Measurements from ENCODE around the gene SCYL2.
"Not testable (repeated sequence)": the region's sequence is repeated elsewhere in the genome, so short reads cannot be mapped to it uniquely, and the experiment has no call there.

SCYL2 gene, protein sequence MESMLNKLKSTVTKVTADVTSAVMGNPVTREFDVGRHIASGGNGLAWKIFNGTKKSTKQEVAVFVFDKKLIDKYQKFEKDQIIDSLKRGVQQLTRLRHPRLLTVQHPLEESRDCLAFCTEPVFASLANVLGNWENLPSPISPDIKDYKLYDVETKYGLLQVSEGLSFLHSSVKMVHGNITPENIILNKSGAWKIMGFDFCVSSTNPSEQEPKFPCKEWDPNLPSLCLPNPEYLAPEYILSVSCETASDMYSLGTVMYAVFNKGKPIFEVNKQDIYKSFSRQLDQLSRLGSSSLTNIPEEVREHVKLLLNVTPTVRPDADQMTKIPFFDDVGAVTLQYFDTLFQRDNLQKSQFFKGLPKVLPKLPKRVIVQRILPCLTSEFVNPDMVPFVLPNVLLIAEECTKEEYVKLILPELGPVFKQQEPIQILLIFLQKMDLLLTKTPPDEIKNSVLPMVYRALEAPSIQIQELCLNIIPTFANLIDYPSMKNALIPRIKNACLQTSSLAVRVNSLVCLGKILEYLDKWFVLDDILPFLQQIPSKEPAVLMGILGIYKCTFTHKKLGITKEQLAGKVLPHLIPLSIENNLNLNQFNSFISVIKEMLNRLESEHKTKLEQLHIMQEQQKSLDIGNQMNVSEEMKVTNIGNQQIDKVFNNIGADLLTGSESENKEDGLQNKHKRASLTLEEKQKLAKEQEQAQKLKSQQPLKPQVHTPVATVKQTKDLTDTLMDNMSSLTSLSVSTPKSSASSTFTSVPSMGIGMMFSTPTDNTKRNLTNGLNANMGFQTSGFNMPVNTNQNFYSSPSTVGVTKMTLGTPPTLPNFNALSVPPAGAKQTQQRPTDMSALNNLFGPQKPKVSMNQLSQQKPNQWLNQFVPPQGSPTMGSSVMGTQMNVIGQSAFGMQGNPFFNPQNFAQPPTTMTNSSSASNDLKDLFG

GRCh38 chr12:100266835-100267602, at the start of gene SCYL2, which contains the start of gene DEPDC4:
TSS of gene SCYL2 (plus strand) at chr12:100267177. CDS start at chr12:100282971, 15,794 bp downstream.
TSS of gene DEPDC4 (minus strand) at chr12:100267079. CDS start at chr12:100267076, 3 bp downstream.
- H3K27ac ChIP-seq (ENCODE audit: low read length): no peak within 1 kb of the TSS
- no peaks in the 10 kb centered on the region for H3K4me1 ChIP-seq (ENCODE audit: control insufficient read depth, insufficient read depth, low read length)
- no peaks in the 10 kb centered on the region for H3K9me3 ChIP-seq (ENCODE audit: control insufficient read depth, insufficient read depth, low read length)
- H3K4me3 ChIP-seq (ENCODE audit: low read length): peak within 1 kb of the TSS; percentile 93
- no peaks in the 10 kb centered on the region for H3K27me3 ChIP-seq (ENCODE audit: control insufficient read depth, insufficient read depth, low read length)
- no peaks in the 10 kb centered on the region for H3K36me3 ChIP-seq (ENCODE audit: control insufficient read depth, insufficient read depth, low read length)
- WGBS (ENCODE audit: insufficient coverage, insufficient read length): no CpG with 5 or more reads among the region's 62 CpGs
- DNase-seq (ENCODE audit: low read depth, low spot score): peak; percentile 64

DNA sequence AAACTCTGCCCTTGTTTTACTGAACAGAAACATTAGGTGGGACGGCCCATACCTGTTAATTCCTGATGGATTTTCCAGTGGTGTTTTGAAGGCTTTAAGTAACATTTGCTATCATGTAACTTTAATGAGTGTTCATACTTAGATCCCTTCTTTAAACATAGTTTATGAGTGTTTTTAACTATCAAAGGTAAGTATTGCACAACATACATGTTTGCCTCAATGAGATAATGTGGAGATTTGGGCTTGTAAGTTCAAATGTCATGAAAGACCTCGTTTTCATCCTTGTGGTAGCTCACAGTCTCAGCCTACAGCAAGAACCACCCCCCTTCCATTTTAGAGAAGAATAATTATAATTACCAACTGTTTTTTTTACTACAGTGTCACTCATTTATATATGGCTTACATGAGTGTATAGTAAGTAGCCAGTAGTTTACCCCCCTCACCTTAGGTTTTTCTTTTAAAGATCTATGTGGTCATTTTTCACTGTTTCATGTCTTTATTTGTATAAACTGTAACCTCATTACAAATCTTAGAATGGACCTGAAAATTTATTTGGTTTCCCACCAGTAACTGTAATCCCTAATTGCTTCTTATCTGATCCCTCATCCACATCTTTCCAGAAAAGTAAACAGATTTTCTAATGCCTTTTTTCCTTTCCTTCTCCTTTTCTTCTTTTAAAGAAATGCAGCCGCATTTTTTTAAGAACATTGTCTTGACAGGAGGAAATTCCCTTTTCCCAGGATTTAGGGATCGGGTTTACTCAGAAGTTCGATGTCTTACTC, 47.5 kb upstream of the SCYL2 start:
- H3K27me3 ChIP-seq (ENCODE audit: control insufficient read depth, insufficient read depth, low read length): no peaks in the 10 kb centered on the region
- no peak overlapping the region for H3K4me3 ChIP-seq (ENCODE audit: low read length)
- WGBS (ENCODE audit: insufficient coverage, insufficient read length): no CpG with 5 or more reads among the region's 5 CpGs
- H3K36me3 ChIP-seq (ENCODE audit: control insufficient read depth, insufficient read depth, low read length): peaks cover 2% of the 10 kb centered on the region; the same call in 1 of the 2 replicates
- no peak for DNase-seq (ENCODE audit: low read depth, low spot score)
- H3K4me1 ChIP-seq (ENCODE audit: control insufficient read depth, insufficient read depth, low read length): no peaks in the 10 kb centered on the region
- no peaks in the 10 kb centered on the region for H3K9me3 ChIP-seq (ENCODE audit: control insufficient read depth, insufficient read depth, low read length)
- H3K27ac ChIP-seq (ENCODE audit: low read length): no peak overlapping the region

DNA sequence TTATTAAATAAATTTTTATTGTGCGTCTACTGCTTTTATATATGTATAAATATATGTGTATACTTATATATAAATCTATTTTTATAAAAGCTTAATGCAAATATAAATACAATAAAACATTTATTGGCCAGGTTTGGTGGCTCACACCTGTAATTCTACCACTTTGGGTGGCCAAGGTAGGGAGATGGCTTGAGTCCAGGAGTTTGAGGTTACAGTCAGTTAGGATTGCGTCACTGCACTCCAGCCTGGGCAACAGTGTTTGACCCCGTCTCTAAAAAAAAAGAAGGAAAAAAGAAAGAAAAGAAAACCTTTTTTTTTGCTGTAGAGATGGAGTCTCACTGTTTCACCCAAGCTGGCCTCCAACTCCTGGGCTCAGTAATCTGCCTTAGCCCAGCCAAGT, 45.5 kb upstream of the SCYL2 start:
- WGBS (ENCODE audit: insufficient coverage, insufficient read length): no CpG with 5 or more reads among the region's 3 CpGs
- Histone ChIP-seq H3K4me1 (ENCODE audit: control insufficient read depth, insufficient read depth, low read length) (no peaks in the 10 kb centered on the region), H3K27ac (ENCODE audit: low read length) (no peak overlapping the region), H3K4me3 (ENCODE audit: low read length) (no peak overlapping the region), H3K9me3 (ENCODE audit: control insufficient read depth, insufficient read depth, low read length) (no peaks in the 10 kb centered on the region), H3K36me3 (ENCODE audit: control insufficient read depth, insufficient read depth, low read length) (peaks cover 4% of the 10 kb centered on the region; the same call in 1 of the 2 replicates), H3K27me3 (ENCODE audit: control insufficient read depth, insufficient read depth, low read length) (no peaks in the 10 kb centered on the region)
- no peak for DNase-seq (ENCODE audit: low read depth, low spot score)

GRCh38 chr12:100222173-100222572, 44.8 kb upstream of the SCYL2 start:
- not testable (repeated sequence) for H3K4me3 ChIP-seq (ENCODE audit: low read length); H3K4me1 ChIP-seq (ENCODE audit: control insufficient read depth, insufficient read depth, low read length); H3K36me3 ChIP-seq (ENCODE audit: control insufficient read depth, insufficient read depth, low read length); H3K27ac ChIP-seq (ENCODE audit: low read length); H3K27me3 ChIP-seq (ENCODE audit: control insufficient read depth, insufficient read depth, low read length); H3K9me3 ChIP-seq (ENCODE audit: control insufficient read depth, insufficient read depth, low read length); DNase-seq (ENCODE audit: low read depth, low spot score)
- no CpG with 5 or more reads among the region's 6 CpGs for WGBS (ENCODE audit: insufficient coverage, insufficient read length)

- Histone ChIP-seq H3K27ac (ENCODE audit: low read length) (no peak overlapping the region), H3K27me3 (ENCODE audit: control insufficient read depth, insufficient read depth, low read length) (no peaks in the 10 kb centered on the region), H3K9me3 (ENCODE audit: control insufficient read depth, insufficient read depth, low read length) (no peaks in the 10 kb centered on the region), H3K4me3 (ENCODE audit: low read length) (no peak overlapping the region), H3K36me3 (ENCODE audit: control insufficient read depth, insufficient read depth, low read length) (peaks cover 2% of the 10 kb centered on the region; the same call in 1 of the 2 replicates), H3K4me1 (ENCODE audit: control insufficient read depth, insufficient read depth, low read length) (no peaks in the 10 kb centered on the region)
- DNase-seq (ENCODE audit: low read depth, low spot score): no peak
Measured at GRCh38 chr12:100225491-100225890, 41.5 kb upstream of the SCYL2 start.

- no peak overlapping the region for H3K4me3 ChIP-seq (ENCODE audit: low read length)
- no peaks in the 10 kb centered on the region for H3K4me1 ChIP-seq (ENCODE audit: control insufficient read depth, insufficient read depth, low read length)
- H3K36me3 ChIP-seq (ENCODE audit: control insufficient read depth, insufficient read depth, low read length): peaks cover 2% of the 10 kb centered on the region; the same call in 1 of the 2 replicates
- H3K27ac ChIP-seq (ENCODE audit: low read length): no peak overlapping the region
- no CpG with 5 or more reads among the region's 5 CpGs for WGBS (ENCODE audit: insufficient coverage, insufficient read length)
- H3K9me3 ChIP-seq (ENCODE audit: control insufficient read depth, insufficient read depth, low read length): no peaks in the 10 kb centered on the region
- no peaks in the 10 kb centered on the region for H3K27me3 ChIP-seq (ENCODE audit: control insufficient read depth, insufficient read depth, low read length)
- no peak for DNase-seq (ENCODE audit: low read depth, low spot score)
Measured at GRCh38 chr12:100229036-100229635, 37.8 kb upstream of the SCYL2 start.

- Histone ChIP-seq H3K27me3 (ENCODE audit: control insufficient read depth, insufficient read depth, low read length) (no peaks in the 10 kb centered on the region), H3K4me3 (ENCODE audit: low read length) (no peak overlapping the region), H3K9me3 (ENCODE audit: control insufficient read depth, insufficient read depth, low read length) (no peaks in the 10 kb centered on the region), H3K36me3 (ENCODE audit: control insufficient read depth, insufficient read depth, low read length) (peaks cover 2% of the 10 kb centered on the region; the same call in 1 of the 2 replicates), H3K4me1 (ENCODE audit: control insufficient read depth, insufficient read depth, low read length) (no peaks in the 10 kb centered on the region), H3K27ac (ENCODE audit: low read length) (no peak overlapping the region)
- no peak for DNase-seq (ENCODE audit: low read depth, low spot score)
- WGBS (ENCODE audit: insufficient coverage, insufficient read length): no CpG with 5 or more reads among the region's 4 CpGs
Measured at GRCh38 chr12:100229876-100230275, 37.1 kb upstream of the SCYL2 start.

DNA sequence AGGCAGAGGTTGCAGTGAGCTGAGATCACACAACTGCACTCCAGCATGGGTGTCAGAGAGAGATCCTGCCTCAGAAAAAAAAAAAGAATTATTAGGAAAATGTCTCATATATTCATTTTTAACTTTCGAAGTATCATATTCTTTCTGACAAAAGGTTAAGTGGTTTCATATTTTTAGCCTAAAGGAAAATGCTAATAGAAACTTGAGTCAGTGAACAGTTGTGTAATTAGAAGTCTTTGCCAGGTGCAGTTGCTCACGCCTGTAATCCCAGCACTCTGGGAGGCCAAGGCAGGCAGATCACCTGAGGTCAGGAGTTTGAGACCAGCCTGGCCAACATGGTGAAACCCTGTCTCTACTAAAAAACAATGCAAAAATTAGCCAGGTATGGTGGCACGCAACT, 35.1 kb upstream of the SCYL2 start:
- no CpG with 5 or more reads among the region's 3 CpGs for WGBS (ENCODE audit: insufficient coverage, insufficient read length)
- H3K27ac ChIP-seq (ENCODE audit: low read length); H3K4me3 ChIP-seq (ENCODE audit: low read length); H3K4me1 ChIP-seq (ENCODE audit: control insufficient read depth, insufficient read depth, low read length); H3K27me3 ChIP-seq (ENCODE audit: control insufficient read depth, insufficient read depth, low read length); H3K9me3 ChIP-seq (ENCODE audit: control insufficient read depth, insufficient read depth, low read length); DNase-seq (ENCODE audit: low read depth, low spot score); H3K36me3 ChIP-seq (ENCODE audit: control insufficient read depth, insufficient read depth, low read length): not testable (repeated sequence)

DNA sequence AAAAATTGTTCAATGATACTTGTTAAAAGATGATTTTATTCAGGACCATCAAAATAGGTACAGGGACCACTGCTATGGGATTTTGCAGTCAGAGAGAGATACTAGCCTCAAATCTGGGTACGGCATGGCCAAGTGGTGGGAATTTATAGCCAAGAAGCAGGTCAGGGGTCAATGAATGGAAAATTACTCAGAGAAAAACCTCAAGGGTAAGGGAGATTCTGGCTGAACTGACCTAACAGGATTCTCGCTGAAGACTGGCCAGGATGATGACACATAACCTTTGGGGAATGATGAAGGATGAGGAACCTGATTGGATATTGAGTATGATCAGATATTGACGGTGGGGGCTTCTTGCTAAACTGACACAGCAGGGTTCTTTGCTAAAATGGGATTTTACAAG, 32.8 kb upstream of the SCYL2 start:
- DNase-seq (ENCODE audit: low read depth, low spot score): no peak
- no peak overlapping the region for H3K27ac ChIP-seq (ENCODE audit: low read length)
- WGBS (ENCODE audit: insufficient coverage, insufficient read length): no CpG with 5 or more reads among the region's 3 CpGs

More for the DNA sequence above, 32.8 kb upstream of the SCYL2 start:
- H3K4me3 ChIP-seq (ENCODE audit: low read length): no peak overlapping the region
- no peaks in the 10 kb centered on the region for H3K36me3 ChIP-seq (ENCODE audit: control insufficient read depth, insufficient read depth, low read length)
- H3K9me3 ChIP-seq (ENCODE audit: control insufficient read depth, insufficient read depth, low read length): no peaks in the 10 kb centered on the region
- H3K4me1 ChIP-seq (ENCODE audit: control insufficient read depth, insufficient read depth, low read length): no peaks in the 10 kb centered on the region
- no peaks in the 10 kb centered on the region for H3K27me3 ChIP-seq (ENCODE audit: control insufficient read depth, insufficient read depth, low read length)
